K562 (cell line): Measurements from ENCODE around the gene CREG1. TPM values are rescaled to one million over a fixed set of nuclear protein-coding genes. Genes with fewer than 3 reads are reported as not detected.
A peak's percentile ranks its signal among the peaks of the same experiment; 100 is the strongest.

Source experiments
- CEBPG ChIP-seq, 3 experiments: fragments of 200-800 bp in 1 of 3; sonication (Bioruptor generic) in 1 of 3; sonication (generic) in 1 of 3; formaldehyde crosslinking in 1 of 3; IDR thresholded peaks in 2 of 3; conservative IDR thresholded peaks in 1 of 3; 2 replicates each; pipeline versions ENCODE4 v1.6.1 to v1.8.0; 2016 to 2022; ENCODE audit warnings: missing compliant biosample characterization in 2 of 3, missing genetic modification characterization in 2 of 3, mild to moderate bottlenecking in 1 of 3, missing genetic modification reagents in 1 of 3
- E4F1 ChIP-seq: fragments of 250-450 bp; sonication (Bioruptor Pico); IDR thresholded peaks from 2 replicates; pipeline ENCODE4 v1.5.0; 2021; ENCODE audit warnings: mild to moderate bottlenecking, borderline replicate concordance
- HDAC2 ChIP-seq: fragments of 450-650 bp; IDR thresholded peaks from 2 replicates; pipeline ENCODE4 v1.6.1; 2016; ENCODE audit warnings: mild to moderate bottlenecking
- KAT2B ChIP-seq: IDR thresholded peaks from one replicate; pipeline ENCODE4 v1.6.1; 2012; ENCODE audit warnings: low read depth, mild to moderate bottlenecking, control low read depth, inconsistent platforms, low read length, moderate library complexity
- KLF10 ChIP-seq: fragments of 250-450 bp; sonication (Bioruptor Pico); IDR thresholded peaks from 2 replicates; pipeline ENCODE4 v1.6.1; 2021; ENCODE audit warnings: matching md5 sums
- MTA1 ChIP-seq: fragments of 450-650 bp; IDR thresholded peaks from 2 replicates; pipeline ENCODE4 v1.6.1; 2017; ENCODE audit warnings: borderline replicate concordance
- NELFE ChIP-seq: IDR thresholded peaks from 2 replicates; pipeline ENCODE4 v1.6.1; 2011; ENCODE audit warnings: mild to moderate bottlenecking; ENCODE audit not compliant: insufficient read depth, insufficient read length
- NFE2L1 ChIP-seq: fragments of 450-650 bp; IDR thresholded peaks from 2 replicates; pipeline ENCODE4 v1.6.1; 2016; ENCODE audit warnings: missing genetic modification characterization, low read depth, mild to moderate bottlenecking, missing compliant biosample characterization, moderate library complexity, borderline replicate concordance
- NR2C2 ChIP-seq, 2 experiments: fragments of 200-800 bp in 1 of 2; sonication (Bioruptor generic) in 1 of 2; sonication (generic) in 1 of 2; formaldehyde crosslinking in 1 of 2; IDR thresholded peaks; 2 replicates each; pipeline versions ENCODE4 v1.6.1 to v1.8.0; 2016 to 2022; ENCODE audit warnings: mild to moderate bottlenecking in 1 of 2, missing compliant biosample characterization in 1 of 2, missing genetic modification characterization in 1 of 2, missing genetic modification reagents in 1 of 2
- TFE3 ChIP-seq: fragments of 450-650 bp; formaldehyde crosslinking; IDR thresholded peaks from 2 replicates; pipeline ENCODE4 v1.4.0; 2020; ENCODE audit warnings: mild to moderate bottlenecking, mixed read lengths
- ZBTB33 ChIP-seq: sonication (generic); formaldehyde crosslinking; IDR thresholded peaks from 2 replicates; pipeline ENCODE4 v1.8.1; 2023; ENCODE audit warnings: mild to moderate bottlenecking, missing genetic modification reagents
- ZKSCAN3 ChIP-seq: fragments of 250-450 bp; sonication (Bioruptor Pico); IDR thresholded peaks from 2 replicates; pipeline ENCODE4 v1.4.0; 2020
- ZNF24 ChIP-seq: fragments of 450-650 bp; IDR thresholded peaks from 2 replicates; pipeline ENCODE4 v1.6.1; 2016
- ZNF431 ChIP-seq: sonication (generic); formaldehyde crosslinking; IDR thresholded peaks from 2 replicates; pipeline ENCODE4 v1.8.0; 2022; ENCODE audit warnings: mild to moderate bottlenecking, missing genetic modification reagents
- ZNF589 ChIP-seq: fragments of 200-800 bp; sonication (Bioruptor generic); IDR thresholded peaks from 2 replicates; pipeline ENCODE4 v1.6.1; 2016; ENCODE audit warnings: low read depth, missing genetic modification characterization, missing compliant biosample characterization
- polyA plus RNA-seq, 8 experiments: library from polyadenylated mRNA; depleted of rRNA in 4 of 8; stranded (reverse) in 5 of 8; unstranded in 3 of 8; fragments of >200 nt; fragmentation: Nextera tagmentation in 2 of 8; fragmentation: Illumina TruSeq in 1 of 8; extraction: Ambion mirVana in 2 of 8; extraction: Trizol in 1 of 8; gene quantifications; 2 replicates each; pipeline versions ENCODE4 v1.2.1 to v1.2.3, GENCODE V29; 2011 to 2014; ENCODE audit warnings: inconsistent platforms in 1 of 8, missing spikeins in 1 of 8
- total RNA-seq, 7 experiments: library from RNA; depleted of rRNA in 6 of 7; stranded (reverse); fragments of >200 nt in 6 of 7; fragmentation: Illumina TruSeq in 2 of 7; extraction: Trizol in 2 of 7; gene quantifications; 2 replicates each; pipeline versions ENCODE4 v1.2.1 to v1.2.3, GENCODE V29; 2011 to 2021; ENCODE audit warnings: low replicate concordance in 1 of 7
- TF ChIP-seq, protein P1 (sequence below), 2 experiments: fragments of 450-650 bp in 1 of 2; IDR thresholded peaks; 2 replicates each; pipeline ENCODE4 v1.6.1; 2011 to 2017; ENCODE audit warnings: low read depth in 2 of 2, antibody characterized with exemption in 1 of 2, borderline replicate concordance in 1 of 2, low read length in 1 of 2, mild to moderate bottlenecking in 1 of 2, mixed read lengths in 1 of 2; ENCODE audit not compliant: control insufficient read depth in 1 of 2

Gene CREG1
- total and polyA plus RNA-seq, 9 of the 15 experiments (the other 6 are each of a cell fraction or from before 2014, with no cell fraction given) = 45.7 to 272 (median 161) TPM

DNA sequence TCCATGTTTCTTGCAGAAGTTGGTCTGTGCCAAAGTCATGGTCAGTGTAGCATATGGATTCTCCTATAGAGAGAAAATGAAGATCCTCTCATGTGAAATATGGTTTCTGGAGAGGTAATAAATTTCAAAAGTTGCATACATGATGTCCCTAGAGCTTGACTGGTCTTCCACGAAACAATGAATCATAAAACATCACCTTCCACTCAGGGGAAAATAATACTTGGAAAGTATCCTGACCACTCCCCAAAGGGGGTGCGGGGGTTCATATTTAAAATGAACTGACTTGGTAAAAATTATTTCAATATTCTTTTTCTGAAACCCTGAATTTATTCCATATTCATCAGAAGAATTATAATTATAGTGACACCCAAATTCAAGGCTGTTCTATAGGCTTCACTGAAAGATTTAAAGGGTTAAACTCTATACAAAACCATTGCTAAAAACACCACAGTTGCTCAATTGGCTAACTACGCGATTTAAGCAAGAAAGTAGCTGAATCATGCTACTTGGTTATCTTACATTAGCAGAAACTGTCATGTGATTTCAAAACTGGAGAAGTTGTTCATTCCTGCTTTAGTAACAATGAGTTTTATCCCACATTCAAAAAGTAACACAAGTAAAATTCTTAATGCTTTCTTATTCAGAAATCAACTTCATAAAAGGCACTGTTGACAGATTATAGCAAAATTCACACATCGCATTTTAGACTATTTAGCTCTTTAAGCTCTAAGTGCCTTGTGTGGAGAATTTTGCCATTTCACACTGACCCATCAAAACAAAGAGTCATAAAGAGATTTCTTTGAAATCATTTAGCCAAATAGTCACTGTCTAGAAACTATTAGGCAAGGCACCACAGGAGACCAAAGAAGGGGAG is 5.3 kb downstream of the CREG1 start (continued):
- peak; percentile 13; the same call in 1 of the 2 replicates for TF ChIP-seq E4F1 (CRISPR knock-in tag)
- TF ChIP-seq NELFE = no peak
- peak; percentile 39; the same call in 1 of the 2 replicates for TF ChIP-seq ZNF24
- TF ChIP-seq NR2C2 (CRISPR knock-in tag; IDR thresholded peaks at IDR 0.05) = no peak
- TF ChIP-seq NR2C2 (tag; IDR thresholded peaks at IDR 0.05) = peak; percentile 75; the same call in 1 of the 2 replicates
- TF ChIP-seq, protein P1, sequence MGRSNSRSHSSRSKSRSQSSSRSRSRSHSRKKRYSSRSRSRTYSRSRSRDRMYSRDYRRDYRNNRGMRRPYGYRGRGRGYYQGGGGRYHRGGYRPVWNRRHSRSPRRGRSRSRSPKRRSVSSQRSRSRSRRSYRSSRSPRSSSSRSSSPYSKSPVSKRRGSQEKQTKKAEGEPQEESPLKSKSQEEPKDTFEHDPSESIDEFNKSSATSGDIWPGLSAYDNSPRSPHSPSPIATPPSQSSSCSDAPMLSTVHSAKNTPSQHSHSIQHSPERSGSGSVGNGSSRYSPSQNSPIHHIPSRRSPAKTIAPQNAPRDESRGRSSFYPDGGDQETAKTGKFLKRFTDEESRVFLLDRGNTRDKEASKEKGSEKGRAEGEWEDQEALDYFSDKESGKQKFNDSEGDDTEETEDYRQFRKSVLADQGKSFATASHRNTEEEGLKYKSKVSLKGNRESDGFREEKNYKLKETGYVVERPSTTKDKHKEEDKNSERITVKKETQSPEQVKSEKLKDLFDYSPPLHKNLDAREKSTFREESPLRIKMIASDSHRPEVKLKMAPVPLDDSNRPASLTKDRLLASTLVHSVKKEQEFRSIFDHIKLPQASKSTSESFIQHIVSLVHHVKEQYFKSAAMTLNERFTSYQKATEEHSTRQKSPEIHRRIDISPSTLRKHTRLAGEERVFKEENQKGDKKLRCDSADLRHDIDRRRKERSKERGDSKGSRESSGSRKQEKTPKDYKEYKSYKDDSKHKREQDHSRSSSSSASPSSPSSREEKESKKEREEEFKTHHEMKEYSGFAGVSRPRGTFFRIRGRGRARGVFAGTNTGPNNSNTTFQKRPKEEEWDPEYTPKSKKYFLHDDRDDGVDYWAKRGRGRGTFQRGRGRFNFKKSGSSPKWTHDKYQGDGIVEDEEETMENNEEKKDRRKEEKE (IDR thresholded peaks at IDR 0.05; ENCODE audit: borderline replicate concordance in 1 of 2, control insufficient read depth in 1 of 2, low read depth in 2 of 2, low read length in 1 of 2) = no peak
- no peak for TF ChIP-seq KAT2B
- peak; percentile 97 for TF ChIP-seq TFE3
- TF ChIP-seq ZKSCAN3 = no peak
- TF ChIP-seq HDAC2 = 0 out of 2 replicates have a peak, but pooled peaks have one; percentile 25
- TF ChIP-seq KLF10 (CRISPR knock-in tag) = no peak
- peak; percentile 87 for TF ChIP-seq ZNF589 (CRISPR knock-in tag)
- TF ChIP-seq NFE2L1 (tag) = peak; percentile 77
- TF ChIP-seq CEBPG (CRISPR knock-in tag; IDR thresholded peaks at IDR 0.05) = peak; percentile 83
- TF ChIP-seq CEBPG (tag; conservative IDR thresholded peaks at IDR 0.05 in 1 of 2, IDR thresholded peaks at IDR 0.05 in 1 of 2) = peak; percentile 95 to 98
- TF ChIP-seq ZNF431 (CRISPR knock-in tag) = 0 out of 2 replicates have a peak, but pooled peaks have one; percentile 22
- no peak for TF ChIP-seq ZBTB33 (CRISPR knock-in tag)
- TF ChIP-seq MTA1 = peak; percentile 71; the same call in 1 of the 2 replicates
